Muscle layer of colon (tissue), 2 donors: Measurements from ENCODE around the gene MAML2.

Experiments used
- H3K27ac ChIP-seq: one replicate; pipeline ENCODE4 v1.7.0; 2013; ENCODE audit warnings: low read depth, mild to moderate bottlenecking, low read length, moderate library complexity
- H3K27me3 ChIP-seq, 2 donors: one replicate each; pipeline ENCODE4 v1.7.0; 2013; ENCODE audit warnings: low read length in 2 of 2, mild to moderate bottlenecking in 2 of 2; ENCODE audit not compliant: insufficient read depth in 2 of 2, control insufficient read depth in 1 of 2
- H3K36me3 ChIP-seq: one replicate; pipeline ENCODE4 v1.7.0; 2013; ENCODE audit warnings: mild to moderate bottlenecking, low read length; ENCODE audit not compliant: insufficient read depth
- H3K4me1 ChIP-seq: one replicate; pipeline ENCODE4 v1.7.0; 2013; ENCODE audit warnings: mild to moderate bottlenecking, low read length; ENCODE audit not compliant: insufficient read depth
- H3K4me3 ChIP-seq, 2 donors: one replicate each; pipeline ENCODE4 v1.7.0; 2013; ENCODE audit warnings: low read length in 2 of 2, low read depth in 1 of 2, mild to moderate bottlenecking in 1 of 2, moderate library complexity in 1 of 2
- H3K9ac ChIP-seq: one replicate; pipeline ENCODE4 v1.7.0; 2013; ENCODE audit warnings: low read length
- H3K9me3 ChIP-seq: one replicate; pipeline ENCODE4 v1.7.0; 2013; ENCODE audit warnings: mild to moderate bottlenecking, low read length
- donor health status: abdominal sarcoma.
- donor health status: Adenocarcinoma of cecum.

The MAML2 gene

GRCh38 chr11:96214777-96215109, 128.3 kb downstream of the MAML2 start:
- peaks cover 10% of the 10 kb centered on the region for H3K4me1 ChIP-seq
- H3K9ac ChIP-seq = no peak overlapping the region

DNA sequence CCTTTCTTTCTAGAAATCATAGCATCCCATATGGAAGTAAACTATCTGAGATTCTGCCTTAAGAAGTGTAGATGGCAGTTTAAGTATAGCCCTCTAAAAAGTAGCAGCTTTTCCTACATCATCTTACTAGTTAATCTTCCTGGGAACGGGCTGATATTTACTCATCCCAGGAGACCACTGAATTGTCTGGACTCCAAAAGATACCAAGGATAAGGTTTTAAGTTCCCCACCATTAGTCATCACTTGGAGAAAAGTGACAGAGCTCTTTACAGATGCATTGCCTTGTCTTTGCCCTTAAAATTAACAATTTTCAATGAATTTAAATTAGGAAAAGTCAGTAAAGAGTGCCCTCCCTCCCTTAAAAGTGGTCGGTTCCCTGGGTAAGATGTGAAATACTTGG, 129.5 kb downstream of the MAML2 start:
- H3K4me3 ChIP-seq = no peak overlapping the region
- no peaks in the 10 kb centered on the region for H3K9me3 ChIP-seq
- H3K4me1 ChIP-seq = peaks cover 13% of the 10 kb centered on the region
- H3K9ac ChIP-seq = no peak overlapping the region
- H3K27me3 ChIP-seq = no peaks in the 10 kb centered on the region
- H3K36me3 ChIP-seq = no peaks in the 10 kb centered on the region
- H3K27ac ChIP-seq = no peak overlapping the region

More at GRCh38 chr11:96214777-96215109, 128.3 kb downstream of the MAML2 start:
- Histone ChIP-seq H3K27ac (no peak overlapping the region), H3K36me3 (no peaks in the 10 kb centered on the region), H3K4me3 (no peak overlapping the region), H3K9me3 (no peaks in the 10 kb centered on the region), H3K27me3 (no peaks in the 10 kb centered on the region)

DNA sequence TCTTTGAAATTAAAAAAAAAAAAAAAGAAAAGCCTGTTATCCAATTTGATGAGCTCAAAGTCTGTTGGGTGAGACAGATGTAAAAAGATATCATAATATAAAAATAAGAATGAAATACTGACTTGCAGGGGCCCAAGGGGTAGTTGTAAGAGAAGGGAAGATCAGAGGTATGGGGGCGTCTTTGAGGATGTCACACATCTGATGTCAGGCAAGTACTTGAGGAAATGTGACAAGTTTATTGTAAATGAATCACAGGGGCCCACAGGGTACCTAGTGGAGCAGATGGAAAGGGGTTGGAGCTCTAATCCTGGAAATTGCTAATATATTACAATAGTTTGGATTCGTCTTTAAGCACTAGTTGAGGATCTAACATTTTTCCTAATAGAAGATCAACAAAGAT, 131.6 kb downstream of the MAML2 start:
- Histone ChIP-seq H3K4me3 (no peak overlapping the region), H3K9ac (no peak overlapping the region), H3K36me3 (no peaks in the 10 kb centered on the region), H3K27me3 (no peaks in the 10 kb centered on the region), H3K4me1 (peaks cover 14% of the 10 kb centered on the region), H3K27ac (no peak overlapping the region), H3K9me3 (no peaks in the 10 kb centered on the region)

DNA sequence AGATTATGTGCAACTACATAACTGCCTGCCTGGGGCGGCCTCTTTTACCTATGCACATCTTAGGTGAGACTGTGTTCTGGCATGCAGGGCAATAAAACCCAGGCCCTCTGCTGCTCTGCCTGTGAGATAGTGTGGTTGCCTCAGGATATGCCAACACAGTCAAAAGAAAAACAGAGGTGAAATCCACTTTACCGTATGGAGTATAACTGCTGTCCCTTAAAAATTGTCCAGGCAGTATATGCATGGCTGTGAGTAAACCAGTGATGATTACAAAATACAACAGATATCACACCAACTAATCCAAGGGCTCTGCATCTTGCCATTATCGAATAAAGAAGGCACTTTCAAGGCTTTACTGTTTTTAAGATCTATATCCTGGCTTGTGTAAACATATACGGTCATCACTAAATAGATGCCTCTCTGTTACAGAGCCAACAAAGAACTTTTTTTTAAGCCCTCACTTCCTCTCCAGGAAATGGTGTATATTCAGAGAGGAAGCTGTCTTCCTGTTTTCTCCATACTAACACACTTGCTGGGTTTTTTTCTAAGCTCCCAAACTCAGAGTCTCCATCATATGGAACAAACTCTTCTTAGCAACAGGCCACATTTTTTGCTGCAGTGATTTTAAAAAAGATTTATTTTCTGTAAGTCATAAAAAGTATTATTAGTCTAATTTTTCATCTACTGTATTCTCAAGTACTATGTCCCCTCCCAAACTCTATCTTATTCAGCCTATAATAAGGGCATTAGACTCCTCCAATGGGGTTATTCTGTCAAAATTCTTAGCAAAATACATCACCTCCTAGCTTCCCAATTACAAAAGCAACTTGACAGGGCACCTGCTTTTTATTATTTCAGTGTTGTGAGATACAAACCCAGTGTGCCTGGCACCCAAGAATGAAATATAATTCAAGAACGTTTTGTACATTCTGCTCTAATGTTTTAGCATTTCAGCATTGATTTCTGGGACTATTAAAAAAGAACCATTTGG, 135.2 kb downstream of the MAML2 start:
- H3K36me3 ChIP-seq = no peaks in the 10 kb centered on the region
- no peak overlapping the region for H3K27ac ChIP-seq
- no peak overlapping the region for H3K4me3 ChIP-seq
- H3K9me3 ChIP-seq = no peaks in the 10 kb centered on the region
- peaks cover 7% of the 10 kb centered on the region for H3K4me1 ChIP-seq
- no peak overlapping the region for H3K9ac ChIP-seq
- no peaks in the 10 kb centered on the region for H3K27me3 ChIP-seq

- Histone ChIP-seq H3K27ac (no peak overlapping the region), H3K36me3 (no peaks in the 10 kb centered on the region), H3K4me1 (peaks cover 7% of the 10 kb centered on the region), H3K4me3 (no peak overlapping the region), H3K9me3 (no peaks in the 10 kb centered on the region), H3K9ac (no peak overlapping the region), H3K27me3 (no peaks in the 10 kb centered on the region)
These were observed 136.0 kb downstream of the MAML2 start for GRCh38 chr11:96206955-96207354.

GRCh38 chr11:96205460-96205809, 137.6 kb downstream of the MAML2 start:
- Histone ChIP-seq H3K9ac (no peak overlapping the region), H3K9me3 (no peaks in the 10 kb centered on the region), H3K27me3 (no peaks in the 10 kb centered on the region), H3K36me3 (no peaks in the 10 kb centered on the region), H3K27ac (no peak overlapping the region), H3K4me3 (no peak overlapping the region), H3K4me1 (peaks cover 10% of the 10 kb centered on the region)

DNA sequence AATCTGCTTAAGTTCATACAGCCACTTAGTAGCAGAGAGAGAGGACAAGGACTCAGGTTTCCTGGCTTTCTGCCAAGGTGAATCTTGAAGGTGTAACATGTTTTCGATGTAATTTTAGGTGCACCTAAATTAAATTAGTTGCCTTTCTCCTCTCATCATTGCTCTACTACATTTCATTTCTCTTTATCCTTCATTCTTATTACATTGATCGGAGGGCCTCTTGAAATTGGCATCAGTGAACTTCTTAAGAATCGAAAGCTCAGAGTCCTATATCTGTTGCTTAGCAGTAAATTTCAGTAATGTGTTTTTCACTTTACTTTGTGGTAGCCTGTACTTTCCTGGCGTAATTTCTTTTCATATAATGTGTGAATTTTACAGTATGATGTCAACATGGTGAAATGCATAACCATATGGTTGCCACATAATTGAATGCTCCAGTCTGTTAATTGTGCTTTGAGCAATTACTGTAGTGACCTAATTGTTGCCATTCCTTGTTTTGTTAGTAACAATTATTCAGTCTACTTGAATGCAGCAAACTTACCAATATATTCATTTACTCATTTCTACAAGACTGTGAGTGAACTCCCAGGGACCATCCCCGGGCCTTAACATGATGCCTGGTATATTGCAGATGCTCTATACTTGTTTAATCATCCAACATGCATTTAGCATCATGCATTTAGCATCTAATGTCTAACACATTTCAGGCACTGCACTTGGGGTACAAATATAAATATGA, 138.1 kb downstream of the MAML2 start:
- H3K27ac ChIP-seq = no peak overlapping the region
- peaks cover 15% of the 10 kb centered on the region for H3K4me1 ChIP-seq
- no peaks in the 10 kb centered on the region for H3K36me3 ChIP-seq
- H3K9me3 ChIP-seq = no peaks in the 10 kb centered on the region
- H3K4me3 ChIP-seq = no peak overlapping the region
- H3K9ac ChIP-seq = no peak overlapping the region
- no peaks in the 10 kb centered on the region for H3K27me3 ChIP-seq

DNA sequence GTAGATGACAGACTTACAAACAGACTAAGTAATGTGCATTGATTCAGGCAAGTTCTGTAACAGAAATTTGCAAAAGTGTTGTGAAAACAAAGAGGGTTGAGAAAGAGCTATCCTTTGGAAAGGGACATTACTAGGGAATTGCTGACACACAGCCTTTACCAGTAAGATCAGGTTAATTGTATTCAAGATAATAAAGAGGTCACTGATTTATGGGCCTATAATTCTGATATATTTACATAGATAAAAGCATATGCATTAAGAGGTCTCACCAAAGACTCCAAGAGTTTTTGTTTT, 138.7 kb downstream of the MAML2 start:
- H3K4me3 ChIP-seq = no peak overlapping the region
- no peak overlapping the region for H3K27ac ChIP-seq
- no peaks in the 10 kb centered on the region for H3K27me3 ChIP-seq
- H3K9ac ChIP-seq = no peak overlapping the region
- H3K9me3 ChIP-seq = no peaks in the 10 kb centered on the region
- peaks cover 16% of the 10 kb centered on the region for H3K4me1 ChIP-seq
- no peaks in the 10 kb centered on the region for H3K36me3 ChIP-seq

DNA sequence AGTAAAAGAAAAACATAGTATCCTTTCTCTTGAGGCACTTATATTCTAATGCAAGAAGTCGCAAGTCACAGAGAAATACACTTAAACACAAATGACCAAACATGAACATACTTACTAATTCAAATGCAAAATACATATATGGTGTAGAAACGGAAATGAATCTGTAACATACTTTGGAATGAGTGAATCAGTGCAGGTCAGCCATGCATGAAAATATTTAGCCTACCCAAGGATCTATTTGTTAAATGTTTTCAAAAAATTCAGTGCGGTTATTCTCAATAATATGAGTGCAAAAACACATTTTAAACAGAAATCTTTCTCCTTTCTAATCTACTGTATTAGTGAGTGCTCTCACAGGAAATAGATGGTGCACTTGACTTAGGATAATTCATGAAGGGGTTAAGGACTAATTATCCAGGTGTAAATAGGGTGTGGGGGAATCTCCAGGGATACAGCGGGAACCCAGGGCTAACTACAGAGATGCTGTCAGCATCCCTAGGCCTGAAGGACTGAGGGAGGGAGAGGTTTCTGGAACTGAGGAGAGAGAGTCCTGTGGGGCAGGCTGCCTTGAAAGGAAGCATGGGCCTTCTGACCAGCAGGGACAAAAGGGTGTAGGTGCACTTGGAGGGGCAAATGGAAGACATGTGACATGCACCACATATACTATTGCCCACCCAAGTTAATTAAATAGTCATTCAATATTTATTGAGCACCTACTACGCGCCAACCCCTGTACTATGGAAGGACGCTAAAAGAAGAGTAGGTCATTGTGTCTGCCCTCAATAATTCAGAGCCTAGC, 139.2 kb downstream of the MAML2 start:
- H3K4me1 ChIP-seq = peaks cover 16% of the 10 kb centered on the region
- H3K9me3 ChIP-seq = no peaks in the 10 kb centered on the region
- no peak overlapping the region for H3K27ac ChIP-seq
- H3K36me3 ChIP-seq = no peaks in the 10 kb centered on the region
- no peak overlapping the region for H3K9ac ChIP-seq
- no peak overlapping the region for H3K4me3 ChIP-seq
- H3K27me3 ChIP-seq = no peaks in the 10 kb centered on the region

GRCh38 chr11:96200243-96200642, 142.8 kb downstream of the MAML2 start:
- peaks cover 9% of the 10 kb centered on the region for H3K4me1 ChIP-seq

DNA sequence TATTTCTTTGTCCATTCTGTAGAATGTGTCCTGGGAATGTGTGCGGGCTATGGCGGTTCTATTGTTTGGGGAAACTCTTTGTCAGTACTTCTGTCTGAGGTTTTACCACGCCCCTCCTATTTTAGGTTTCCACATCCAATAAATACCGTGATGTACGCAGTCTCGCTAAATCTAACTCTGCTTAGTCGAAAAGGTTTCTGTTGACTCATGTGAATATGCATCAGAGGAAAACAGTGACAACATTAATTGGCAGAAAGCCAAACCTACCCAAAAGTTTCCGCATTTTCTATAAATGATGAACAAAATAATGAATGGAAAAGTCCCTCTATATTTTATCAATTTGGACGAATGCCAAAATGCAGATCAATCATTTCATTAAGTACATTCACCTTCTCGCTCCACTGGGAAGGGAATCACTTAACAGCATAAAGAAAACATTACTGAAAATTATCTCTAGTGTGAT, 143.4 kb downstream of the MAML2 start:
- Histone ChIP-seq H3K36me3 (no peaks in the 10 kb centered on the region), H3K27ac (no peak overlapping the region), H3K4me3 (no peak overlapping the region), H3K9ac (no peak overlapping the region), H3K9me3 (no peaks in the 10 kb centered on the region), H3K27me3 (no peaks in the 10 kb centered on the region), H3K4me1 (peaks cover 9% of the 10 kb centered on the region)

More at GRCh38 chr11:96200243-96200642, 142.8 kb downstream of the MAML2 start:
- H3K9ac ChIP-seq = no peak overlapping the region
- no peaks in the 10 kb centered on the region for H3K27me3 ChIP-seq
- H3K27ac ChIP-seq = no peak overlapping the region
- no peaks in the 10 kb centered on the region for H3K36me3 ChIP-seq
- no peak overlapping the region for H3K4me3 ChIP-seq
- no peaks in the 10 kb centered on the region for H3K9me3 ChIP-seq
